Measurements from ENCODE around the gene AP2A2. TPM values are rescaled to one million over a fixed set of nuclear protein-coding genes. Genes with fewer than 3 reads are reported as not detected.

Gene AP2A2
- polyA plus RNA-seq, 1 experiment, result 76.5 TPM

DNA sequence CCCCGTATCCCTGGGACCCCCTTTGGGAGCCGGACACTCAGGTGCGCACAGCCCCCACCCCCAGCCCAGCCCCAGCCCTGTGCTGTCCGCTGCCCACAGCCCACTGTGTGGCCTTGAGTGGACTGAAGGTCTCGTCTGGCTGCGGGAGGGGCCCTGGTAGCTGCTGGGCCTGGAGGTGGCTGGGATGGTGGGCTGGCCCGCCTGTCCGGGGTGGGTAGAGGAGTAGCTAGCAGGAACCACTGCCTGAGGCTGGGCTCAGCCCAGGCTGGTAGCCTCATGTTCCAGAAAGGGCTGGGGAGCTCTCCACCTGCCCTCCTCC, 115.4 kb downstream of the AP2A2 start:
- H3K36me3 ChIP-seq (ENCODE audit: control insufficient read depth, insufficient read depth, low read length), result no peaks in the 10 kb centered on the region
- POLR2A ChIA-PET, result no interaction called here
- no peak for DNase-seq (ENCODE audit: low read depth)
- CTCF ChIA-PET, result interaction anchor here (1.9 to 2.3 kb wide), 2 partner anchors 9 to 10 kb away, joined by 6 to 8 read pairs; no protein-coding TSS in a partner anchor
- H3K27me3 ChIP-seq (ENCODE audit: control insufficient read depth, insufficient read depth, low read length), result no peaks in the 10 kb centered on the region
- TF ChIP-seq CTCF (IDR thresholded peaks at IDR 0.05; ENCODE audit: insufficient read depth, low read depth, low read length), result no peak
- H3K4me3 ChIP-seq (ENCODE audit: low read depth, low read length), result no peak overlapping the region

DNA sequence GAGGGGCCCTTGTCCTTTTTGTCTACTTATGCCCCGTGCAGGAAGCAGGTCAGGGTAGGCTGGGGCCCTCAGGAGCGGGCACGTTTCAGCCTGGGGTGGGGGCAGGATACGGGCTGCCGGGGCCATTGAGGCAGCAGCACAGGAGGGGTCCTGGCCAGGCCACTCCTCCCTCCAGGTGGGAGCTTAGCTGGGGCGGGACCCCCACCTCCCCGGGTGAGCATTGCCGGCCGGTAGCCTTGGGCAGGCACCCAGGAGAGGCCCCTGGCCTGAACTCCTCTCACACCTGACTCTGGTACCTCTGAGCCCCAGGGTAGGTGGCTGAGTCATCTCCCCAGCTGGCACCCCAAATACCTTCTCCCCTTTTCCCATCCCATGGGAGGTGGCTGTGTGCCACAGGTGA, 115.8 kb downstream of the AP2A2 start:
- no peak for TF ChIP-seq CTCF (IDR thresholded peaks at IDR 0.05; ENCODE audit: insufficient read depth, low read depth, low read length)
- Histone ChIP-seq H3K36me3 (ENCODE audit: control insufficient read depth, insufficient read depth, low read length) (no peaks in the 10 kb centered on the region), H3K4me3 (ENCODE audit: low read depth, low read length) (no peak overlapping the region)

DNA sequence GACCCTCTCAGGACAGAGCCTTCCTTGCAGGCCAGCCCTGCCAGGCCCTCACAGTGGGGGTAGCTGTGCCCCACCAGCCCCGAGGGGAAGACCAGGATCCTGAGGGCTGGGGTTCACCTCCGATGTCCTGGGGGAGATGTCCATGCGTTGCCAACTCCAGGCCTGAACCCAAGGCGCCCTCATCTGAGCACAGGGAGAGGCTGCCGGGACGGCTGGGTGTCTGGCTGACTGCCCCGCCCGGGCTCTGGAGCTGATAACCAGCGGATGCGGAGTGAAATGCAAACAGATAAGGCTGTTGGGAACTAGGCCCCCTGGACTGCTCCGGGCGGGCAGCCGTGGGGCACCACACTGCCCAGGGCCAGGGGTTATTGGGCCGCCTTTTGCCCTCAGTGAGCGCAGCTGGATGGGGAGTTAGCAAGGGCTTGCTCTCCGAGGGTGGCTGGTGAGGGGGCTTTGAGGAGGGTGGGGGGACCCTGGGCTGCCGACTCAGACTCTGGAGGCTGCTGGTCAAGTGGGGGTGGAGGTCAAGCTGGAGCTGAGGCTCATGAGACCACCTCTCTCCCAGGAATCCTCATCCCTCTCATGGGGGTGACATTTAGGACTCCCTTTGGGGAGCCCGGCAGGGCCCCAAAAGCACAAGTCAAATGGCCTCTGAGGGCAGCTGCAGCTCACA, 116.4 kb downstream of the AP2A2 start:
- no peak overlapping the region for H3K4me3 ChIP-seq (ENCODE audit: low read depth, low read length)
- no peak for TF ChIP-seq CTCF (IDR thresholded peaks at IDR 0.05; ENCODE audit: insufficient read depth, low read depth, low read length)
- H3K27me3 ChIP-seq (ENCODE audit: control insufficient read depth, insufficient read depth, low read length), result no peaks in the 10 kb centered on the region
- no peak for DNase-seq (ENCODE audit: low read depth)
- no peaks in the 10 kb centered on the region for H3K36me3 ChIP-seq (ENCODE audit: control insufficient read depth, insufficient read depth, low read length)
- ChIA-PET POLR2A (no interaction called here), CTCF (interaction anchor here (1.3 to 2.3 kb wide), 3 partner anchors 8 to 12 kb away, joined by 5 to 8 read pairs (median 6); no protein-coding TSS in a partner anchor)

More for the DNA sequence above, 115.8 kb downstream of the AP2A2 start:
- no peak for DNase-seq (ENCODE audit: low read depth)
- ChIA-PET POLR2A (no interaction called here), CTCF (interaction anchor here (1.9 to 2.3 kb wide), 2 partner anchors 9 to 10 kb away, joined by 6 to 8 read pairs; no protein-coding TSS in a partner anchor)
- H3K27me3 ChIP-seq (ENCODE audit: control insufficient read depth, insufficient read depth, low read length), result no peaks in the 10 kb centered on the region

DNA sequence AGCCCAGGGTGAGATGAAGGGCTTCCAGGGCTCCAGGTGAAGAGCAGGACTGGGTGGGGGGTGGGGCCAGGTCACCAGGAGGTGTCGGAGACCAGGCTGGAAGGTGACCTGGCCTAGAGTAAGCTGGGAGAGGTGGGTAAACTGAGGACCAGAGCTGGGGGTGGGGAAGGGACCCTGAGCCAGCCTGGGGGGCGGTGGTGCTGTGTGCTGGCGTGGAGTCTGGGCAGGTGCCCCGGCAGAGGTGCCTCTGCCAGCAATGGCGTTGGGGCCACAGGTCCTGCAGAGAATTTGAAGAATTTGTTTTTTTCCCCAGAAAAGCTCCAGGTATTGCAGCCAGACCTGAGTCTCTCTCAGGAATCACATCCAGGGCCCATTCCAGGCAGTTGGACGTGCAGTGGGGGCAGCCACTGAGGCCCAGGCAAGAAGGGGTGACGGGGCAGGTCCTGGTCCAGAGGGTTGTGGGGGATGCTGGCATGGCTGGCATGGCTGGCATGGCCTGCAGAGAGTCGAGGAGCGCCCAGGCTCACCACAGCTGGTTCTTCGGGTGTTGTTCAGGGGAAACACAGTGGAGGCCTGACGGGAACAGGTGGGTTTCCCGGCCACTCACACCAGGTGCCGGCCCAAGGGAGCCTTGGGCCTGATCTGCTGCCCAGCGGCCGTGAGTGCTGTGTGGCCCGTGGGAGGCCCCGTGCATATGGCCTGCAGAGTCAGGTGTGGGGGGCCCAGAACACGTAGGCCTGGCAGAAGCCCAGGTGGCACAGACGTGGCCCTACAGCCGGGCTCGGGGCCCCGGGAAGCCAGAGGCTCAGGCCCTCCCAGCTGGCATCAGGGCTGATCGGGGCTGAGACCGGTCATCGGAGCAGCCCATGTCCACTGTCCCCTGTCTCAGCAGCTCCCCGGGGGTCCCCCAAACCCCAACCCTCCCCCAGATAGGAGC, 117.2 kb downstream of the AP2A2 start:
- Histone ChIP-seq H3K36me3 (ENCODE audit: control insufficient read depth, insufficient read depth, low read length) (no peaks in the 10 kb centered on the region), H3K4me3 (ENCODE audit: low read depth, low read length) (no peak overlapping the region), H3K27me3 (ENCODE audit: control insufficient read depth, insufficient read depth, low read length) (no peaks in the 10 kb centered on the region; the same call in 1 of the 2 replicates)
- DNase-seq (ENCODE audit: low read depth), result no peak
- ChIA-PET CTCF (interaction anchor here (0.8 to 1.3 kb wide), 2 partner anchors 8 to 11 kb away, joined by 5 read pairs; no protein-coding TSS in a partner anchor), POLR2A (no interaction called here)
- no peak for TF ChIP-seq CTCF (IDR thresholded peaks at IDR 0.05; ENCODE audit: insufficient read depth, low read depth, low read length)

DNA sequence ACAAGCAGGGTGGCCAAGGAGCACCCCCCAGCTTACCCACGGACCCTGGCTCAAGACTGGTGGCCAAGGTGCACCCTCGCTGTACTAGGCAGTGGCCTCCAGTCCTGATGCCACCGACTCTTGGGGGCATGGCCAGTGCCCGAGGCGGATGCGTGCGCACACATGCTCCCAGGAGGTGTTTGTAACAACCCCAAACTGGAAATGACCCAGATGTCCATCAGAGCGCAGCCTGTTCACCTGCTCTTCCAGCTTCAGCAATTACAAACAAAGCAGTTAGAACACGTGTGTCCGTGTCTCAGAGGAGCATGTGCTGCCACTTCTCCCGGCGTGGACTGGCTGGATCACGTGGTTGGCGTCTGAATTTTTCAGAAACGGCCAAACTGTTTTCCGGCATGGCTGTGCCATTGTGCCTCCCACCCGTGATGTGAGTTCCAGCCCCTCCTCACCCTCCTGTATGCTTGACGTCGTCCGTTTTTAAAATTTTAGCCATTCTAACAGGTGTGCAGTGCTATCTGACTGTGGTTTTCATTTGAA, 118.0 kb downstream of the AP2A2 start:
- no peak for TF ChIP-seq CTCF (IDR thresholded peaks at IDR 0.05; ENCODE audit: insufficient read depth, low read depth, low read length)
- H3K27me3 ChIP-seq (ENCODE audit: control insufficient read depth, insufficient read depth, low read length), result peaks cover 3% of the 10 kb centered on the region
- H3K4me3 ChIP-seq (ENCODE audit: low read depth, low read length), result no peak overlapping the region
- CTCF ChIA-PET, result interaction anchor here (1.3 kb wide), 1 partner anchor 11 kb away, joined by 5 read pairs; no protein-coding TSS in a partner anchor
- H3K36me3 ChIP-seq (ENCODE audit: control insufficient read depth, insufficient read depth, low read length), result no peaks in the 10 kb centered on the region
- POLR2A ChIA-PET, result no interaction called here
- no peak for DNase-seq (ENCODE audit: low read depth)

Measured in BJ (cell line).